GM12873 (cell line): ENCODE measurements around the gene CD44.
A peak's percentile ranks its signal among the peaks of the same experiment; 100 is the strongest.

Source experiments
- CTCF ChIP-seq: IDR thresholded peaks from 2 replicates; pipeline ENCODE4 v1.5.1; 2012; ENCODE audit warnings: low read depth, mild to moderate bottlenecking, moderate library complexity, low read length, control low read depth; ENCODE audit not compliant: insufficient read depth; ENCODE audit errors: missing control alignments

The CD44 gene

GRCh38 chr11:35163209-35163608 is 24.2 kb downstream of the CD44 start:
- no peak for TF ChIP-seq CTCF

GRCh38 chr11:35163702-35164496 is 24.9 kb downstream of the CD44 start:
- TF ChIP-seq CTCF = peak; percentile 77

GRCh38 chr11:35165030-35165422 is 26.1 kb downstream of the CD44 start:
- TF ChIP-seq CTCF = no peak

GRCh38 chr11:35165423-35166368 is 26.7 kb downstream of the CD44 start:
- no peak for TF ChIP-seq CTCF

- peak; percentile 18 for TF ChIP-seq CTCF
These were observed 27.7 kb downstream of the CD44 start for GRCh38 chr11:35166369-35167360.

GRCh38 chr11:35167426-35167954 is 28.5 kb downstream of the CD44 start:
- TF ChIP-seq CTCF = no peak
